ENCODE results near the gene RPL36.
"Not testable (repeated sequence)": the region's sequence is repeated elsewhere in the genome, so short reads cannot be mapped to it uniquely, and the experiment has no call there.

The RPL36 gene

DNA sequence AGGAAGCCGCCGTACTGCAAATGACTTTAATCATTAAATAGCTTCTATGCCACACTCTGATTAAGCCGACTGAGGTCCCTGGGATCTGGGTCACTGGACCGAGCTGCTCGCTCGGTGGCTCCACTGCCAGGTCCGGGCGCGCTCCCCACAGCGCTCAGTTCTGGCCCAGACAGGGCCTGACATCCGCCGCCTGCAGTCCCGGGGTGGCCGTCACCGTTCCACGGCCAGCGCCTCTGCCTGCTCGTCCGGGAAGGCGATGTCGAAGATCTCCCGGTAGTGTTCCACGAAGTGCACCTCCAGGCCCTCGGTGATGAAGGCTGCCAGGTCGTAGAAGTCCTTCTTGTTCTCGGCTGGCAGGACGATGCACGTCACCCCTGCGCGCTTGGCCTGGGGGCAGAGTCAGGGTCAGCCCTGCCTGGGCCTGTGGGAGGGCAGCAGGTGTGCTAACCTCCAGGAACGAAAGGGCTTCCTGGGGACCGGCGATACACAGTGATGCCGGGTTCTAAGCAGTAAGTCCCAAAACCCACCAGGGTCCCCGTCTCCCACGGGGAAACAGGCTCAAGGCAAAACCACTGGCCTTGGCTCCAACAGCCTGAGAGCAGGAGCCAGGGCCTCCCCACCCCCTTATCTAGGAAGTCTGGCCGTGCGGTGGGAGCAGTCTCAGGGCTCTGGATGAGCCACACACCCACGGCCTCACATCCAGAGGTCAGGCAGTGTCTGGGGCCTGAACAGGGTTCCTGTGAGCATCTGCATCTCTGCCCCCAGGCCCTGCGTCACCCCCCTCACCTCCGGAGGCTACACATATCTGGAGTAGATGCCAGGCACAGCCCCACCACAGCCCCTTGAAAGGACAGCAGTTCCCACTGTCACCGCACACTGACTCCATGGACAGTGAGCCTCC lies 2.0 kb downstream of the RPL36 start:
- no peak for DNase-seq

DNA sequence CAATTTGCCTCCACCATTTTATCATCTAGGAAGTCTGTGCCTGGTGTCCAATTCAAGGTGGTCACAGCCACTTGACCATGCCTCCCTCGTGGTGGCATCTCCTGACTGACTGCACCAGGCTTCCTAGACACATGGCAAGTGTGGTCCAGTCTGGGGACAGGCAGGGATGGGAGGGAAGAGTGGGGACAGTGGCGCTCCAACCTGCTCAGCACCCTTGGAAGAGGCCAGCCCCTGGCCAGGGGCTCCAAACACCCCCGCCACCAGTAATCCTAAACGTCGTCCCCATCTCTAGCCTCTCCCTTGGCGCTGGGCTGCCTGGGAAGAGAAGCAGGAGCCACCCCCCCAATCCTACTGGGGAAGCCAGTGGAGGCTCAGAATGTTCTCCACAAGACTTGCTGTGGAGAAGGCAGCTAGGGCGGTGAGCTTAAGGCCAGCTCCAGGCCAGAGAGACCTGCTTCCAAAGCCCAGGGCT lies 2.7 kb downstream of the RPL36 start:
- DNase-seq: no peak

DNA sequence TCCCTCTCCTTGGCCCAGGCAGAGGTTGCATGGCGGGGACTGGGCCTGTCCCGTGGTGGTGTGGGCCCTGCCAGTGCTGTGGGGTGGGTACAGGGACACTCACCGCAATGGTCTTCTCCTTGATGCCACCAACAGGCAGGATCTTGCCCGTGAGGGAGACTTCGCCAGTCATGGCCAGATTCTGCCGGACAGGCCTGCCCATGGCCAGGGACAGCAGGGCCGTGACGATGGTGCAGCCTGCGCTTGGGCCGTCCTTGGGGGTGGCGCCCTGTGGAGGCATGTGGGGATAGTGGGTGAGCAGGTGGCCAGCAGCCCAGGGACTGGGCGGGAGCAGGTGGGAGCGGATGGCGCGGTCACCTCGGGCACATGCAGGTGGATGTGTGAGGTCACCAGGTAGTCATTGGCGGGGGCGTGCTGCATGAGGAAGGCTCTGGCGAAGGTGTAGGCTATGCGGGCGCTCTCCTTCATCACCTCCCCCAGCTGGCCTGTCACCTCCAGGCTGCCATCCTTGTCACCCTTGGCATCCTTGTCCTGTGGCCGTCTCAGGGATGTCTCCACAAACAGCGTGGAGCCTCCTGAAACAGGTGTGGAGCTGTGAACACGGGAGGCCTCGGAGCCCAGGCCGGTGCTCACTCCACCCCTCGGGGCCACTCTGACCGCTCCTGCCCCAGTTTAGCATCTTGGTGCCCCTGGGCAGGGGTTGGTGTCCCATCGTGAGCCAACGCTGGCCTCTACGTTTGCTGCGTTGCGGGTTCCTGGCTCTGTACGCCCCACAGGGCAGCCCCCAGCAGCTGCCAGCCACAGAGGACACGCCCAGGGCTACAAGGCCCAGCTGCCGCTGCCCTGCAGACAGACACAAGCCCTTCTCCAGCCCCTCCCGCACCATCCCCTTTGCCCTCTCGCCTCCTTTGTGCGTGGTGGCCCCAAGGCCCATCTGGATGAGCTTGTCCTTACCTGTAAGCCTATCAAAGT lies 3.4 kb downstream of the RPL36 start:
- DNase-seq: no peak

DNA sequence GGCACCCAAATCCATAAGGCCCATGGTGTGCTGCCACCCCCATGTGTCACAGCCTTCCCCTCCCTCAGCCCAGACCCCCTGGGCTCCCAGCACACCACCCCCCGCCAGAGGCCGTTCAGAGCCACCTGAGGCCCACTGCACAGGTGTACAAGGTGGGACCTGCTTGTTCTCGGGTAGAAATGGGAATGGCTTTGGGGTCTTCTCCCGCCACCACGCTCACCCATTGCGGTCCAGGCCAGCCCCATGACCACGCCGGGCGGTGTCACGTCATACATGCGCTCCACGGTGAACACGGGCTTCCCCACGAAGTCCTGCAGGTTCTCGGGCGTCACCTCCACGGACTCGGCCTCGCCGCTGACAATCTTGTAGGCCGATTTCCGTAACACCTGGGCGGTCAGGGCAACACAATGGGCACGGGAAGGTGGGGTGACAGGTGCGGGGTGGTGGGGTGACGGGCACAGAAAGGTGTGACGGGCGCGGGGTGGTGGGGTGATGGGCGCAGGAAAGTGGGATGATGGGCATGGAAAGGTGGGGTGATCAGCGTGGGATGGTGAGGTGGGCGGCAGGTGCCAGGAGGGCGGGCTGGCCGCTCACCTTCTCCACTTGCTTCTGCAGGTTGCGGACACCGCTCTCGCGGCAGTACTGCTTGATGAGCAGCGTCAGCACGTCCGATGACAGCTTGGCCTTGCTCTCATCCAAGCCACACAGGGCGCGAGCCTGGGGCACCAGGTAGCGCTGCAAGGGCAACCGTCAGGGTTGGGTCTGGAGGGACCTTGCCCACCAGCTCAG lies 4.3 kb downstream of the RPL36 start:
- DNase-seq: no peak

DNA sequence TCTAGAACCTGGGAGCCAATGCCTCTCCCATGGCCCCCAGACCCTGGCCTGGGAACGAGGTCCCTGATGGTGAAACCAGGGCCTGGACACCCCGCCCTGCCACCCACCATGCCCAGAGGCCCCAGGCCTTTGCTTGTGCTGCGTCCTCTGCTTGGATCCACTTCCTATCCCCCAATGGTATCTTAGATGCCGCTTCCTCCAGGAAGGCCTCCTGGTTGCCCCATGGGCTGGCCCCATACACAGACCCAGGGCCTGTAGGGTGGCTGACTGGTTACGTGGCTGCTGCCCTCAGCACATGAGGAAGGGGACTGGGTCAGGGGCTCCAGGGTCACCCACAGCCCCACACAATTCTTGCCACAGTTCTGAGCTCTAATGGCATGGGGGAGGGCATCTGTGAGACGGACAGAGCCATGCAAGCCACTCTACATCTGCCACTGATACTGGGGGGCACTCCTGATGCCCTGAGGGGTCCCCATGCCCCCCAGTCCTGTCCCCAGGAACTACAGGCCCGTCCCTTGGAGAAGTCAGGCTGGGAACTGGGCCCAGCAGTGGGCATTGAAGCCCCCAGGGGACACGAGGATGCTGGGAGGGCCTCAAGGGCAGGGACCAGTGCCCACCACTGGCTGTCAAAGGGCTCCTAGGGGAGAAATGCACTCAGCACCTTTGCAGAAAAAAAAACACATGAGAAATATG lies 5.0 kb downstream of the RPL36 start:
- DNase-seq: no peak

DNA sequence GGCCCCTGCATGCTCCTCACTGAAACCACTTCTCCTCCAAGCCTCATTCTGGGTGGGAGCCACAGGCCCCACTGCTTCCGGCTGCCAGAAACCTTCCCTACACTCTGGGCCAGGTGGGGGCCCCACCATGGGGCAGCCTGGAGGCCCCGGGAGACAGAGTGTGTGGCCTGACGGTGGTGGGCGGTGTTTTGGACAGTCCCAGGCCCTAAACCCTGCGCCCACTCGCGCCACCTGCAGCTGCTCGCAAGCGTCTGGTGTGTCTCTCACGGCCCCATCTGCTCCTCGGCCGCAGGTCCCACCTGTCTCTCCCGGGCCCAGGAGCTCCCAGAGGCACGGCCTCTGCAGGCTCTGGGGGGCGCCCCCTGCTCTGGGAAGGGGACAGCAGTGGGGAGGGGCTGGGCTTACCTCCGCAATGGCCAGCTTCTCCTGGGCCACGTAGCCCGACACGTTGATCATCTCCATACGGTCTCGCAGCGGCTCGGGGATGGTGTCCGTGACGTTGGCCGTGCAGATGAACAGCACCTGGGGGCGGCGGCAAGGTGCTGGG lies 5.6 kb downstream of the RPL36 start:
- DNase-seq: no peak

DNA sequence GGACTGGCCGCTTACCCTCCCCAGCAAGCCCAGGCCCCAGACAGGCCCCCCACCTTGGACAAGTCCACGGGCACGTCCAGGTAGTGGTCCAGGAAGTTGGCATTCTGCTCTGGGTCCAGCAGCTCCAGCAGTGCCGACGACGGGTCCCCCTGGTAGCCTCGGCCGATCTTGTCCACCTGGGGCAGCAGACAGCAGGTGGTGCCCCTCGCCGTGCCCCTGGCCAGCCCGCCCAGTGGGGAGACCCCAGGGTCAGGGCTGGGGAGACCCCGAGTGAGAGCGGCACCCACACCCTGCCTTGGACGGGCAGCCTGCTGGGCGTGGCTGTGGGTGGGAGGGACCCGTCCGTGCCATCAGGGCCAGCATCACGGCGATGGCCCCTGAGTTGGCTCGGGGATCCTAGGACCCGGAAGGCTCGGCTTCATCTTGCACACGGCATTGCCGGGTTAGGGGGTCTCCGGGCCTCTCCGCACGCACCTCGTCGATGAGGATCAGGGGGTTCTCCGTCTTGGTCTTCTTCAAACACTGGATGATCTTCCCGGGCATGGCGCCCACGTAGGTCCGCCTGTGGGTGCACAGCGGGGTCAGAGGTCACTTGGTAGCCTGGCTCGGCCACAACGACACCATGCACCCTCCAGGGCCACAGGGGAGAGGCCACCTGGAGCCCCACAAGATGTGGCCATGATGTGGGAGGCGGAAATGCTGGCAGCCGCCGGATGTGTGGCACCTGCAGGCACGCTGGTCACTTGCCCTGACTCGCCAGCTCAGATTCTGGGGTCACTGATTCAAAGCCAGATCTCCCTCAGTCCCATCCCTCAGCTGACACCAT lies 6.3 kb downstream of the RPL36 start:
- no peak for DNase-seq

DNA sequence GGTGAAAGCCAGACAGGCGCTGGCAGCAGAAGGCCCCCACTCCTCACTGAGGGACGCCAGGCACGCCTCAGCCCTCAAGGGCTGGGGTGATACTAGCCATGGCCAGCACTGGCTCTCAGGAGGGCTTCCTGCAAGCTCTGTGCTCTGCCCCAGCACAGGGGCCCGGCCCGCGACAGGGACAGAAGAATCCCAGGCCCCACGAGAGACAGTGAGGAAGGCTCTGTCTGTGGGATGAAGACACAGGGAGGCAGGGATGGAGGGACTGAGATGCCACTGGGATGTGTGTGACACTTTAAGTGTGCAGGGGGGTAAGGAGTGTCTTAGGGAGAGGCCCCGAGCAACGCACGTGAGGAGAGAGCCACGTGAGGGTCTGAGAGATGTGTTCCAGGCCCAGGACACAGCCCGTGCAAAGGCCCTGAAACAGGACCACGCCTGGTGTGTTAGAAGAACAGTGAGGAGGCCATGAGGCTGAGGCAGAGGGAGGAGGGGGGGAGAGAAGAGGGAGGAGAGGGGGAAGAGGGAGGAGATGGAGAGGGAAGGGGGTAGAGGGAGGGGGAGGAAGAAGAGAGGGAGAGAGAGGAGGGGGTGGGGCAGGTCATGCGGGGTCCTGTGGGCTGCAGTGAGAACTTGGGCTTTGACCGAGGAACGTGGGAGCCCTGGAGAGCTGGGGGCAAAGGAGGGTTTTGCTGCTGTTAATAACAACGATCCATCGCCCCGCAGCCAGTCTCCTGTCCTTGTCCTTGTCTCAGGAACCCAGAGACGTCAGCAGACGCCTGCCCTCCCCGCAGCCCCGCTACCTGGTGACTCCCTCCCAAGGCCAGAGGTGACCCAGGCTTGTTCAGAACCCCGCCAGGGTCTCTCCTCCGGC lies 7.2 kb downstream of the RPL36 start:
- no peak for DNase-seq

DNA sequence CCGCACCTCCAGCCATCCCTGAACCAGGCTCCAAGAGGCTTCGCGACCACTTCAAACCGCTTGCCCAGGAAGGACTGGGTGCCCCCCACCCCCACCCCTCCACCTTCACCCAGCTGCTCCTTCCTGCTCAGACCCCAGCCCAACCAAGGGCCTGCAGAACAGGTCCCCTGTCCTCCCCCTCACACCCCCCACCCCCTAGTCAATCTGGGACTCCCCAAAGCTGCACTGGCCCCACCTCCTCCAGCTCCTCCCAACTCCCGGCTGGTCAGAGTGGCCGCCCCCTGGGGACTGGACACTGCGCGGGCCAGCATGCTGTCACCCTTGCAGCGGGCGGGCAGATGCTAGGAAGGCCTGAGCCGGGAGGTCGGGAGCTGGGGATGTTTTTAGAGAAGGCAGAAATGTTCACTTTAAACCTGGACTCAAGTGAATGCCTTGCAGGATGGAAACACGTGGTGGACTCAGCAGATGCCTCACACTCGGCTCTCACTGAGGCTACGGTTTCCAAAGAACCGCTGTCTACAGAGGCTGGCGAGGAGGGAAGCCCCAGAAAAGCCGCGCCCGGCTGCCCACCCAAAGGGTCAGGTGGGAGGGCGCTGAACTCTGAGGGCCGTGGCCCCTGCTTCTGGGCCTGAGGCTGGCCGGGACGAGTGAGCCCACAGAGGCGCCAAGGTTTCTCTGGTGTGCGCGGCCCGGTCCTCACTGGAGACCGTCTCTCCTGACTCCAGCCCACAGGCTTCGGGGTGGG lies 8.0 kb downstream of the RPL36 start:
- no peak for DNase-seq

DNA sequence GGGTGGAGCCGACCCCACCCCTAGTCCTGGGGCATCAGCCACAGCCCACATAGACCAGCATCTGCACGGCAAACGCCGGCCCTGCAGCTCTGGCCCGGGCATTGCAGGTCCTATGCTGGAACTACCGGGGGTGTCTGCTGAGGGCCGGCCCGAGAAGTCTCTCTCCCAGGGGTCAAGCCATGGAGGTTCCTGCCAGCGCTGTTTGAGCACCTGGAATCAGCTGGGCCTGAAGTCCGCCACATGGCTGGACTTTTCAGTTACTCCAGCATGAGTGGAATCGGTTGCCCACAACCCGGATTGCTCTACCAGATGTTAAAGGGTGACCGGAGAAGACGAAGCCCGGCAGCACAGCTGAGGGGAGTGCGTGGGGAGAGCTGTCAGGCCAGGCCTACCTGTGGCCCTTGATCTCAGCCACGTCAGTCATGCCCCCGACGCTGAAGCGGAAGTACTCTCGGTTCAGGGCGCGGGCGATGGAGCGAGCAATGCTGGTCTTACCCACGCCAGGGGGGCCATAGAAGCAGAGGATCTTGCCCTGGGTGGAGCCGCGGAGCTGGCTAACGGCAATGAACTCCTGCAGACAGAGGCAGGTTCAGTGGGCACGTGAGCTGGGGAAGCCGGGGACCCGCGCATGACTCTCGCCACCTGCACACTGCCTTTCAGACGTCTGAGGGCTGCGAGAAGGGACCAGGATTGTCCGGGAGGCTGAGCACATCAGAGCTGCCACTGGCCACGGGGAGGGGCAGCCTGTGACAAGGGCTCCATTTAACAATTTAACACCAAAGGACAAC lies 8.7 kb downstream of the RPL36 start:
- no peak for DNase-seq

DNA sequence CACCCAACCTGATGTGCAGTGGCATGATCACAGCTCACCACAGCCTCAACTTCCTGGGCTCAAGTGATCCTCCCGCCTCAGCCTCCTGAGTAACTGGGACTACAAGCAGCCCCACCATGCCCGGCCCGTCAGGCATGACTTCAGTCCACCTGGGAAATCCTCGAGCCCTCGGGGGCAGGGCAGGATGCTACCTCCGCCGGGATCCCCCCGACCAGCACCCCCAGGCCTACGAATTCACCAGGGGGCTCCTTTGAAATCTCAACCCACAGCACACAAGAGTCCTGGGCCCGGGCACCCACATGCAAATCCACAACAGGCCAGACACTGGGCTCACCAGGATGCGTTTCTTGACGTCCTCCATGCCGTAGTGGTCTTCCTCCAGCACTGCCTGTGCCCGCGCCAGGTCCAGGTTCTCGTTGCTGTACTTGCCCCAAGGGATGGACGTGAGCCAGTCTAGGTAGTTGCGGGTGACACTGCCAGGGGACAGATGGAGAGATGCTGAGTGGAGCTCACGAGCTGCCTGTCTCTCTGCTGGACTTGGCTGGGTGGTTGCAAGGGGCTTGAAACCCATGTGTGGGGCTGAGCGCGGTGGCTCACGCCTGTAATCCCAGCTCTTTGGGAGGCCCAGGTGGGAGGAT lies 10.5 kb downstream of the RPL36 start:
- no peak for DNase-seq

DNA sequence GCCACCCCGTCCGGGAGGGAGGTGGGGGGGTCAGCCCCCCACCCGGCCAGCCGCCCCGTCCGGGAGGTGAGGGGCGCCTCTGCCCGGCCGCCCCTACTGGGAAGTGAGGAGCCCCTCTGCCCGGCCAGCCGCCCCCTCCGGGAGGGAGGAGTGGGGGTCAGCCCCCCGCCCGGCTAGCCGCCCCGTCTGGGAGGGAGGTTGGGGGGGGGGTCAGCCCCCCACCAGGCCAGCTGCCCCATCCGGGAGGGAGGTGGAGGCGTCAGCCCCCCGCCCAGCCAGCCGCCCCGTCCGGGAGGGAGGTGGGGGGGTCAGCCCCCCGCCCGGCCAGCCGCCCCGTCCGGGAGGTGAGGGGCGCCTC lies 11.9 kb downstream of the RPL36 start:
- not testable (repeated sequence) for DNase-seq

DNA sequence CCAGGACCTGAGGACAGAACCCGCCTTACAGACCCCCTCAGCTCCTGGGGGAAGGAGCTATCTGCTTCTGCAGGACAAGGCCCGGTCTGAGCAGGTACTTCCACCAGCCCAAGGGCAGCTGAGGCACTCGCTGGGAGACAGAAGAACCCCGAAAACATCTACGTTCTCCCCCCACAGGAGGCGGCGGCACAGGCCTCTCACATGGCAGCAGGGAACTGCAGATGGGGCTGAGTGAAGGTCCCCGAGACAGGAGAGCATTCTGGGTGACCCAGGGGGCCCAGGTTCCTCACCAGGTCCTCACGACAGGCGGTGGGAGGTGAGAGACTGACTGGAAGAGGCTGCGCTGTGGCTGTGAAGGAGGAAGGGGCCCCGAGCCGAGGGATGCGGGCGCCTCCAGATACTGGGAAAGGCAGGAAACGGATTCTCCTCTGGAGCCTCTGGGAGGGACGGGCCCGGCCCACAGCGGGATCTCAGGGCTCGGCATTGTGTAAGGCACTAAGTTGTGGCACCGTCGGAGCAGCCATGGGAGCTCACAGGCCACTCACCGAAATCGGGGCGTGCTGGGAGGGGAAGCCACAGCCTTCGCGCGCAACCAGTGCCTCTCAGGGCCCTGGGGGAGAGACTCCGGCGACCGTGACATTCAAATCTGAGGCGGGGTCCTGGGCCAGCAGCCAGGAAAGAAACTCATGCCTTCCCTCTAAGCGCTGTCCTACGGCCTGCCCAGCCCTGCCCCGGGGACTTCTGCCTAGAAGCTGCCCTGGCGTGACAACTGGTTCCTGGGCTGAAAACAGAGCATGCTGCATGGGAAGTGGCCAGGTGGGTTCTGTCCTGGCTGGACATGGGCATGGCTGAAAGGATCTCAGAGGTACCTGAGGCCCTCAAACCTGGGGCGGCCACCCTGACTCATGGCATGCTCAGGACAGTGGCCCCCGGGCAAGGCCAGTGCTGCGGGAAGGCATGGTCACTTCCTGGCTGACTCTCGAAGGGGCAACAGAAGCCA lies 14.0 kb downstream of the RPL36 start:
- no peak for DNase-seq

DNA sequence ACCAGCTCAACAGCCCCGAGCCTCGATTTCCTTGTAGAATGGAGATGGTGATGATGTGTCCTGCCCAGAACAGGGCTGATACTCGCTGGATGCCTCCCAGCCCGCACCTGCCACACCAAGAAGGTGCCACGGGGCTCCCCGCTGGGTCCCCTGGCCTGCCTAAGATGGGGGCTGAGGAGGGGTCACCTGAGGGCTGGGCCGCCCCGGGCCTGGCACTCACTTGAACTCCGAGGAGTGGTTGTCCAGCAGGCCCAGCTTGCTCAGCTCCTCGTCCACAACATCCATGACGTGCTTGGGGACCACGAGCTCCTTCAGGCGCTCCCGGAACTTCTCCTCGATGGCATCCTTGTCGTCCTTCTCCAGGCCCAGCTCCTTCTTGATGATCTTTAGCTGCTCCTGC lies 15.5 kb downstream of the RPL36 start:
- no peak for DNase-seq

DNA sequence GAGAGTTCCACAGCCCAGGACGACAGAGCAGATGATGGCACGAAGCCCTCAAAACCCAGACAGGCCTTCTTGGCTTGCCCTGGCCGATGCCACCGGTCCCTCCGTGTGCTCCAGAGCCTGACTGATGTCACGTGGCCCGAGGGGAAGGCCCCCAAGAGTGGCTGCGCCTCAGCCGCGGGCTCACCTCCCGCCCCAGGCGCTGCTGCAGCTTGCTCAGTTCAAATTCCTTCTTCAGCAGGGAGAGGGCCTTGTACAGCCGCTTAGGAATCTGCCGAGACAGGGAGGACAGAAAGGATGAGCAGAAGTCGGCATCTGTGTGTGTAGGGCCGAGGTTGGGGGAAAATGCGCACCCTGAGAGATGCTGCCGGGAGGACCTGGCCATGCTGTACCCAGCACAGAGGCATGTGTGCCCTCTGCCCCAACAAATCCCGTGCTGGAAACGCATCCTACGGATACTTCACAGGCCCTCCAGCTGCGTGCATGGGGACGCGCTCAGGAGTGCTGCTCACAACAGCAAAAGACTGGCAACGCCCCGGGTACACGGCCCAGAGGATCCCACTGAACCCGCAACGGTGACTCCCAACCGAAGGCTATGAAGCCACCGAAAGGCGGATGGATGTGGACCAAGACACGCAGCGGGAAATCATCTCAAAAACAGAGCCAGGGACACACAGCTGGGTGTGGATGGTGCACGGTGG lies 16.9 kb downstream of the RPL36 start:
- no peak for DNase-seq
